HG03558 (cell line): ENCODE results near the gene SSBP3.
"Not testable (repeated sequence)": the region's sequence is repeated elsewhere in the genome, so short reads cannot be mapped to it uniquely, and the experiment has no call there.

Experiments used
- ATAC-seq: cut with Tn5 transposase; IDR thresholded peaks from one replicate; pipeline ENCODE4 v1.9.1; 2021; ENCODE audit warnings: moderate number of reproducible peaks; ENCODE audit not compliant: unreplicated experiment; ENCODE audit errors: extremely low read depth

Gene SSBP3

DNA sequence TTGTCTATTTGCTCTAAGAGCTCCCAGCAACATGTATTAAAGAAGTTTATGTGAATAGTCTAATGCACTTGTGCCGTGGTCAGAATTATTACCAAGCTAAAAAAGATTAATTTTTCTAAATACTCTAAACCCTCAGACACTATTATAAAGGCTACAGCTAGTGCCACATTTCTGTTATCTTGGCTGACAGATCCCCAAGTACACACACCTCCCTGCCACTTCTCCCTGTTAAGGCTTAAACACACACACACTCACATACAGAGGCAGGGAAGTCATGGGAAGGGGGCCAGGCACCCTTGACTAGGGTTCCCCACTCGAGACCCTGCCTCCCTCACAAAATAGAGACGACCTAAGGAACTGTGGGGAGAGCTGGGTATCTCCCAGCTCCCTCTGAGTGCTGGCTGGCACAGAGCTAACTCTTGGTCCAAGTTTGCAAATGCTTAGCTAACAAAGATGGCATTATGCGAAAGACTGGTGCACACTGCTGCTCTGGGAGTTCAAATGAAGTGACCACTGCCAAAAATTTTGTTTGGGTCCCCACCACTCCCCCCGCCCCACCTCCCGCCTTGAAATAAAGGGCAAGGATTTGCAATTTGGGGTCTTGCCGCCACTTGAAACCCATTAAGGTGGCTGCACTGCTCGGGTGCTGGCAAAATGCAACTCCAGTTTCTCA, 9.8 kb downstream of the SSBP3 start:
- ATAC-seq = no peak

DNA sequence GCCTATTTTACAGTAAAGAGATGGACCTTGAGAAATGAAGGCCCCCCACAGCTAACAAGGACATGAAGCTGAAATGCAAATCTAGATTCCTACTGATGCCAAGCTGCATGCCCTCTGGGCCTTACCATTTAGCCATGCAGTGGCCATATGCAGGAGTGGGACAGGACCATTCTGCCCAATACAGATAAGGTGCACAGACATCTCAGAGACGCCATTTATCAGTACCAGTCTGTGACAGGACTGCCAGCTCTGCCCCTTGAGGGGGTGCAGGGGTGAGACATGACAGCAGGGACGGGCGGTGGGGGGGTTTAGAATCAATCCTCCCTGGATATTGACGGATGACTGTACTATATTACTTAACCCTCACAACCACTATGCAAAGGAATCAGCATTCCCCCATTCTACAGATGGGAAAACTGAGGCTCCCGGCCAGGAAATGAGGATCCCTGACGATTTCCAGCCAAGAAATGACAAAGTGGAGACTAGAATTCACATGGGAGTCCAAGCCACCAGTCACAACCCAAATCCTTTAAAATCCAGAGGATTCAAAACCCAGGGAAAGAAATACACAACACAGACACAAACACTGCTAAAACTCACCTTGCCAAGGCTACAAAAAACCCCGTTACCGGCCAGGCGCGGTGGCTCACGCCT, 10.8 kb downstream of the SSBP3 start:
- ATAC-seq = no peak

GRCh38 chr1:54394104-54394503, 12.1 kb downstream of the SSBP3 start:
- ATAC-seq = no peak

GRCh38 chr1:54392401-54392800, 13.8 kb downstream of the SSBP3 start:
- no peak for ATAC-seq

DNA sequence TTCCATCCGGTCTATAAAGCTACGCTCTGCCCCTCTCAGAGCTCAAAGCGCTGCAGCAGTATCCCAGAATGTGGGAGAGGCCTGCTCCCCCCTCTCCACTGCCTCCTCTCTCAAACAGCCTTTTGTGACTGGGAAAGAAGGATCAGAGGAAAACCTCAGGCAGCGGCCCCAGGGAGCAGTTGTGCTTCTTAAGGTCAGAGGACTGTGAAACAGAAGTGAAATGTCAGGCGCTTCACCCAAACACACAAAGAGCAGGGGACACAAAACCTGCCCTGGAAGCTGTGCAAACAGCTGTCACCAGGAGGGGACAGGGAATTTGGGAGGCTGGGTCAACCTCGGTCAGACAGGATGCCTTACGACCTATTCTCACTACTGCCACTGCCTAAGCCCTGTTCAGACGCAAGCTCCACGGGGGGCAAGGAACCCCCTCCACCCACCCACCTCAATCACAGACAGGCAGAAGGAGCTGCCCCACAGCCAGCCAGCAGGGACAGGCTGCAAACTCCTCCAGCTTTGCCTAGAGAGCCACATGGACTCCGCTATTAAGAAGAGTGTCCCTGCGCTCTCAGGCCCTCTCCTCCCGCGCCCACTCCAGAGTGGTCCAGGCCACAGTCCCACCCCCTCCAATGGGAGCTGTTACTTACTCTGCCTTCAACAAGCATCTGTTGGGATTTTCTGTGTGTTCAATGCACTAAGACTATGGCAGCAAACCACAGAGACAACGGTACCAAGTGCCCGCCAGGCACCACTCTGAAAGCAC, 14.6 kb downstream of the SSBP3 start:
- ATAC-seq = no peak

- no peak for ATAC-seq
Observed at GRCh38 chr1:54390655-54391054, 15.5 kb downstream of the SSBP3 start.

- ATAC-seq = not testable (repeated sequence)
Observed at GRCh38 chr1:54389608-54390007, 16.6 kb downstream of the SSBP3 start.

GRCh38 chr1:54387419-54387818, 18.8 kb downstream of the SSBP3 start:
- no peak for ATAC-seq

DNA sequence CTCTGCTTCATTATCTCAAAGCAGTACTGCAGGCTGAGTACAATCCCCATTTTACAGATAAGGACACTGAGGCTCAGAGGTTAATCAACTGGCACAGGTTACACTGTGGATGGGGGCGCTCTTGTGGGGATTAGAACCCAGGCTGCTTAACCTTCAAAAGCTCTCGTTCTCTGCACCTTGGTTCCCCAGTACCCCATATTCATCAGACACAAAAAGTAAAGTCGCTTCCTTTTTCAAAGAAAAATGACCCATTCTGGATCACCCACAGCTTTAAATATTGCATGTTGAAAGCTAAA, 20.5 kb downstream of the SSBP3 start:
- ATAC-seq = no peak

- ATAC-seq = no peak
Observed at GRCh38 chr1:54384918-54385726, 21.1 kb downstream of the SSBP3 start.

- ATAC-seq = no peak
Observed at GRCh38 chr1:54384471-54384870, 21.7 kb downstream of the SSBP3 start.

DNA sequence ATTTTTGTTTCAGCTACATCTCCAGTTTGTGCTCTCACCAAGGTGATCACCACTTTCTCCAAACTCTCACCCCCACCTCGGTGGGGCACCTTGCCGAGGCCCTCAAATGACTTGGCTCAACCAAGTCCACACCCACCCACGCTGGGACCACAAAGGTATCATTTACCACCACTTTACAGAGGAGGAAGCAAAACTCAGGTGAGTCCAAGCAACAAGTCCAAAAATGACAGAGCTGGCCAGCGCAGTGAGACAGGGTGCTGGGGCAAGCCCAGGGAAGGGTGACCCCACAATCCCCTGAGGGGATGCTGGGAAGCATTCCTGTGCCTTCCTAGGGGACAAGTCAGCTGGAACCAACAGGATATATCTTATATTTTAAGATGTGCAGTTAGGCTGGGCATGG, 24.7 kb downstream of the SSBP3 start:
- ATAC-seq = no peak

GRCh38 chr1:54380290-54380882, 25.8 kb downstream of the SSBP3 start:
- no peak for ATAC-seq

DNA sequence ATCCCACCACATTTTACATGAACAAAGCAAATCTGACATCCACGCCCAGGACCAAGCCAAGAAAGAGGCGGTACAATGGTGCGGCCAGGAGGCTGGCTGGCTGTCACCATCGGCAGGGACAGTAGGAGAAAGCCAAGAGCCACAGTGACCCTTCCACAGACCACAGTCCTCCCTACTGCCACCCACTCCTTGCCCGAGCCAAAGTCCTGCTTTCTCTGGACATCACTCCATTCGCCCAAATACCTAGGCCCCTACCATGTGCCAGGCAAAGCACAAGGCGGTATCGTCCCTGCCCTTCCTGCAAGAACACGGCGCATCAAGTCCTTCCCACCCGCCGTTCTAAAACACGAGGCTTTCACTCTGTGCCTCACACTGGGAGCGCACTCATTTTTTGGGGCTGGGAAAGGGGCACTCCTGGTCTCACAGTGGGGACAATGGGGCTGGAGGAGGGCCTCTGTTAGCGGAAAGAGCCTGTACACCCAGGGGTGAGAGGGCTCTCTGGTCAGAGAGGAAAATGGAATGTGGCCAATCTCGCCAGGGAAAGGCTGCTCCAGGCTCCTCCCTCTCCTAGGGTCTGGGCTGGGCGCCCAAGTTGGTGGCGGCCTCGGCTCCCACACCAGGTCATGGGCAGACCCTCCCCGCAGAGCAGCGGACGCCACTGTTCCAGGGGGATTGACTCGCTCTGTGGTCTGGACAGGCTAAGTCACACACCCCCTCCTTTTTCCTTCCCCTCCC, 26.5 kb downstream of the SSBP3 start:
- ATAC-seq = no peak

GRCh38 chr1:54378874-54379554, 27.2 kb downstream of the SSBP3 start:
- no peak for ATAC-seq

GRCh38 chr1:54378157-54378873, 27.9 kb downstream of the SSBP3 start:
- no peak for ATAC-seq

- ATAC-seq = no peak
Observed at GRCh38 chr1:54377040-54377691, 29.0 kb downstream of the SSBP3 start.

DNA sequence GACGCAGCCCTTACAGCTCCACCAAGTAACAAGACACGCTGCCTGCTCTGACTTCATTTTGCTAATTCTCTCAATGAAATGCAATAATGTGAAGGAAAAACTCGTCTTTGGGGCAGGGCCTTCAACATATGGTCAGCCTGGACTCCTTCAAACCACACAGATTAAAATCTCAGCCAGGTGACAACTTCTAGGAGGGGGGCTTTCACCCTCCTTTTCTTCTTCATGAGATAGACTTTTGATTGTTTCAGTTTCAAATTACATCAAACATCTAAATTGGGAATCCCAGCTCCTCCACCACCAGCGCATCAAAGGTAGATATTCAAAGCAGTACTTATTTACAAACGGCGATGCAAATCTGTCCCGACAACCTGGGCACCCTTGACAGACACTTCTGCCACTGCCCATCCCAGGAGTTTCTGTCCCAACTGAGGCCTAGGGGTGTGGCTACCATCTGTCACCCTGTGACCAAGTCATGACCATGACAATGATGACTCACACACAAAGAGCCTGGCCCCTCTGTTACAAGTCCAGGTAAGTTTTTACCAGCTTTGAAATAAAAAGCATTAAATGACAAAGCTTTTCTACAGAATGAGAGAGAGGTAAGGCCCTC, 29.7 kb downstream of the SSBP3 start:
- ATAC-seq = peak; percentile 33
